ENCODE measurements around the gene ZNF197. TPM values are rescaled to one million over a fixed set of nuclear protein-coding genes. Genes with fewer than 3 reads are reported as not detected.

The ZNF197 gene
- total RNA-seq, 2 experiments from 2014 or later = 13.2 to 14.8 TPM

GRCh38 chr3:44678480-44679116 is 53.8 kb downstream of the ZNF197 start:
- DNase-seq = no peak
- ChIA-PET CTCF (no interaction called here), POLR2A (no interaction called here)
- no peak overlapping the region for H3K4me3 Mint-ChIP-seq
- no peaks in the 10 kb centered on the region for H3K4me1 Mint-ChIP-seq
- no peak overlapping the region for H3K27ac Mint-ChIP-seq
- H3K9me3 Mint-ChIP-seq = peaks cover 33% of the 10 kb centered on the region
- no peaks in the 10 kb centered on the region for H3K27me3 Mint-ChIP-seq
- H3K36me3 Mint-ChIP-seq (ENCODE audit: low read depth) = peaks cover 7% of the 10 kb centered on the region

- no peak for DNase-seq
- H3K9me3 Mint-ChIP-seq = peaks cover 34% of the 10 kb centered on the region
- H3K36me3 Mint-ChIP-seq (ENCODE audit: low read depth) = peaks cover 22% of the 10 kb centered on the region
- H3K27me3 Mint-ChIP-seq = peaks cover 2% of the 10 kb centered on the region
- POLR2A ChIA-PET = no interaction called here
- H3K4me1 Mint-ChIP-seq = peaks cover 9% of the 10 kb centered on the region
- CTCF ChIA-PET = no interaction called here
- H3K27ac Mint-ChIP-seq = no peak overlapping the region
- no peak overlapping the region for H3K4me3 Mint-ChIP-seq
Observed at GRCh38 chr3:44680921-44681455, 56.2 kb downstream of the ZNF197 start.

GRCh38 chr3:44682182-44682896 is 57.5 kb downstream of the ZNF197 start:
- POLR2A ChIA-PET = no interaction called here
- Mint-ChIP-seq H3K4me1 (peaks cover 9% of the 10 kb centered on the region), H3K27ac (no peak overlapping the region), H3K27me3 (peaks cover 2% of the 10 kb centered on the region), H3K9me3 (peaks cover 43% of the 10 kb centered on the region), H3K4me3 (no peak overlapping the region), H3K36me3 (ENCODE audit: low read depth) (peaks cover 28% of the 10 kb centered on the region)
- CTCF ChIA-PET = no interaction called here
- no peak for DNase-seq

GRCh38 chr3:44685128-44685800 is 60.4 kb downstream of the ZNF197 start:
- CTCF ChIA-PET = no interaction called here
- Mint-ChIP-seq H3K27ac (peak overlapping the region; percentile 42), H3K4me1 (peaks cover 9% of the 10 kb centered on the region), H3K36me3 (ENCODE audit: low read depth) (peaks cover 28% of the 10 kb centered on the region), H3K27me3 (peaks cover 4% of the 10 kb centered on the region), H3K4me3 (peak overlapping the region; percentile 77), H3K9me3 (peaks cover 52% of the 10 kb centered on the region)
- POLR2A ChIA-PET = no interaction called here
- DNase-seq = peak; percentile 53

- H3K4me1 Mint-ChIP-seq = peaks cover 9% of the 10 kb centered on the region
- no peak overlapping the region for H3K27ac Mint-ChIP-seq
- H3K36me3 Mint-ChIP-seq (ENCODE audit: low read depth) = peaks cover 26% of the 10 kb centered on the region
- POLR2A ChIA-PET = no interaction called here
- H3K9me3 Mint-ChIP-seq = peaks cover 46% of the 10 kb centered on the region
- peaks cover 17% of the 10 kb centered on the region for H3K27me3 Mint-ChIP-seq
- CTCF ChIA-PET = interaction anchor here (1.1 kb wide), 1 partner anchor 63 kb away, joined by 3 read pairs; the partner anchor contains the start of gene ZNF197
- DNase-seq = no peak
- no peak overlapping the region for H3K4me3 Mint-ChIP-seq
Observed at GRCh38 chr3:44687898-44688297, 63.1 kb downstream of the ZNF197 start.

Other genes with a start within 250 kb of the ZNF197 start
- 10 to 100 TPM; 22.4 to 24.9 TPM for gene ZNF445, start 147.4 kb upstream of the ZNF197 start, total RNA-seq
- gene ZKSCAN7, start 69.8 kb upstream of the ZNF197 start, total RNA-seq = under 1 TPM; 0.50 to 0.56 TPM
- under 1 TPM in 1 of 2 experiments, not detected in 1; 0.15 TPM for gene ZNF660, start 40.1 kb upstream of the ZNF197 start, total RNA-seq
- gene ZNF35, start 23.7 kb downstream of the ZNF197 start, total RNA-seq = 1 to 10 TPM; 1.8 to 2.2 TPM
- 1 to 10 TPM; 1.4 to 1.7 TPM for gene ZNF502, start 87.6 kb downstream of the ZNF197 start, total RNA-seq
- 1 to 10 TPM; 1.5 to 3.6 TPM for gene ZNF501, start 104.6 kb downstream of the ZNF197 start, total RNA-seq
- gene KIAA1143, start 136.6 kb downstream of the ZNF197 start, total RNA-seq = 10 to 100 TPM; 35.0 to 56.6 TPM
- gene KIF15, start 136.8 kb downstream of the ZNF197 start, total RNA-seq = 10 to 100 TPM; 58.8 to 73.5 TPM
- 10 to 100 TPM; 10.7 to 13.0 TPM for gene TMEM42, start 236.9 kb downstream of the ZNF197 start, total RNA-seq
- gene TGM4, start 249.6 kb downstream of the ZNF197 start, total RNA-seq = not detected